Loucy (cell line): ENCODE results near the gene RFNG.

Experiments
- CTCF ChIP-seq: fragments of 200-600 bp; sonication (generic); conservative IDR thresholded peaks from 2 replicates; pipeline ENCODE4 v1.5.1; 2014; ENCODE audit warnings: mild to moderate bottlenecking, antibody characterized with exemption, low read length
- EZH2phosphoT487 ChIP-seq: fragments of 200-600 bp; IDR thresholded peaks from 2 replicates; pipeline ENCODE4 v1.6.1; 2018; ENCODE audit warnings: antibody characterized with exemption, mild to moderate bottlenecking, moderate library complexity, borderline replicate concordance

- no peak for TF ChIP-seq CTCF
- no peak for TF ChIP-seq EZH2phosphoT487
Observed at GRCh38 chr17:82053130-82053529, 1.5 kb upstream of the RFNG start.
